Memory B cell (primary cell): ENCODE data around the gene FOXK1.

Experiments
- ATAC-seq: fragments of 150-1000 bp; cut with Tn5 transposase; 2 replicates; pipeline ENCODE4 v1.10.0; 2021; ENCODE audit warnings: low read depth, mild to moderate bottlenecking, moderate library complexity
- DNase-seq, 2 donors: peaks; one replicate each; pipeline ENCODE4 v3.0.0; 2022; ENCODE audit warnings: low spot score in 2 of 2
- H3K27ac Mint-ChIP-seq: one replicate; pipeline ENCODE4 v1.8.0; 2022; ENCODE audit warnings: mild to moderate bottlenecking, moderate library complexity, mixed read lengths
- H3K27me3 Mint-ChIP-seq: one replicate; pipeline ENCODE4 v1.8.0; 2022; ENCODE audit warnings: mixed read lengths
- H3K36me3 Mint-ChIP-seq: one replicate; pipeline ENCODE4 v1.8.0; 2022; ENCODE audit warnings: mild to moderate bottlenecking, mixed read lengths
- H3K4me1 Mint-ChIP-seq: one replicate; pipeline ENCODE4 v1.8.0; 2022; ENCODE audit warnings: mixed read lengths
- H3K4me3 Mint-ChIP-seq: one replicate; pipeline ENCODE4 v1.8.0; 2022; ENCODE audit warnings: mild to moderate bottlenecking, moderate library complexity, mixed read lengths
- H3K9me3 Mint-ChIP-seq: one replicate; pipeline ENCODE4 v1.8.0; 2022; ENCODE audit warnings: mixed read lengths

Gene FOXK1

DNA sequence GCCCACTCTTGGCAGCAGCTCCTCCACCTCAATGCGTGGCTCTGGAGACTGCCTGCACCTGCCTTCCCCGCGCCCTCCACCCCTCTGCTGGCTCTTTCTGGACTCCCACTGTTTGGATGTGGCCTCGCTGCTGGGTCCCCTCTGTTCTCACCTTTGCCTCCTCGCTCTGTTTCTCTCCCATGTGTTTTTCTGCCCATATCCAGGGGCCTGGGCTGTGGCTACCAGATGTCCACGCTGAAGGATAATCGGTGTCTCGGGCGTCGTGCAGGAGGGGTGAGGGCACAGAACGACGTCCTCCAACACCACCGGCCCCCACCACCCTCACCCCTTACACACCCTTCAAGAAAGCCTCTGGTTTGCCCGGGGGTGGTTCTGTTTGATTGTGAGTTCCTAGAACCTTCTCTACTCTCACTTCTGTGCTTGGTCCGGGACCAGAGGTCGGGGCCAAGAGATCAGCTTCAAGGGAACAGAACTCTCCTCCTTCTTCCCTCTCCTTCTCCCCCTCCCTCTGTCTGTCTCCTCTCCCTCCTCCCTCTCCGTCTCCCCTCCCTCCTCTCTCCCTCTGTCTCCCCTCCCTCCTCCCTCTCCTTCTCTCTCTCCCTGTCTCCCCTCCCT is 125.0 kb downstream of the FOXK1 start:
- DNase-seq (no peak), ATAC-seq (no peak)
- H3K27ac Mint-ChIP-seq, result no peak overlapping the region
- H3K9me3 Mint-ChIP-seq, result no peaks in the 10 kb centered on the region
- H3K4me3 Mint-ChIP-seq, result no peak overlapping the region
- H3K27me3 Mint-ChIP-seq, result peaks cover 17% of the 10 kb centered on the region
- peaks cover 8% of the 10 kb centered on the region for H3K4me1 Mint-ChIP-seq
- H3K36me3 Mint-ChIP-seq, result no peaks in the 10 kb centered on the region

GRCh38 chr7:4807598-4808016 is 125.5 kb downstream of the FOXK1 start:
- peaks cover 8% of the 10 kb centered on the region for H3K4me1 Mint-ChIP-seq
- no peak overlapping the region for H3K27ac Mint-ChIP-seq
- H3K36me3 Mint-ChIP-seq, result no peaks in the 10 kb centered on the region
- H3K27me3 Mint-ChIP-seq, result peaks cover 18% of the 10 kb centered on the region
- peaks cover under 1% of the 10 kb centered on the region for H3K9me3 Mint-ChIP-seq
- DNase-seq (no peak), ATAC-seq (no peak)
- no peak overlapping the region for H3K4me3 Mint-ChIP-seq

GRCh38 chr7:4808026-4808425 is 125.9 kb downstream of the FOXK1 start:
- no peak for DNase-seq
- Mint-ChIP-seq H3K4me1 (peaks cover 8% of the 10 kb centered on the region), H3K27ac (no peak overlapping the region)

GRCh38 chr7:4808565-4808964 is 126.5 kb downstream of the FOXK1 start:
- DNase-seq (no peak), ATAC-seq (no peak)
- H3K4me3 Mint-ChIP-seq, result peak overlapping the region; percentile 41
- H3K27me3 Mint-ChIP-seq, result peaks cover 23% of the 10 kb centered on the region
- peaks cover 2% of the 10 kb centered on the region for H3K36me3 Mint-ChIP-seq
- H3K27ac Mint-ChIP-seq, result no peak overlapping the region
- peaks cover 8% of the 10 kb centered on the region for H3K4me1 Mint-ChIP-seq
- peaks cover 3% of the 10 kb centered on the region for H3K9me3 Mint-ChIP-seq

More at GRCh38 chr7:4808026-4808425, 125.9 kb downstream of the FOXK1 start:
- peaks cover 22% of the 10 kb centered on the region for H3K27me3 Mint-ChIP-seq
- H3K36me3 Mint-ChIP-seq, result peaks cover 2% of the 10 kb centered on the region
- H3K9me3 Mint-ChIP-seq, result peaks cover 3% of the 10 kb centered on the region
- no peak overlapping the region for H3K4me3 Mint-ChIP-seq
- ATAC-seq, result no peak

GRCh38 chr7:4809091-4809591 is 127.0 kb downstream of the FOXK1 start:
- H3K4me3 Mint-ChIP-seq, result peak overlapping the region; percentile 80
- peak; percentile 56 for ATAC-seq
- DNase-seq, result no peak

DNA sequence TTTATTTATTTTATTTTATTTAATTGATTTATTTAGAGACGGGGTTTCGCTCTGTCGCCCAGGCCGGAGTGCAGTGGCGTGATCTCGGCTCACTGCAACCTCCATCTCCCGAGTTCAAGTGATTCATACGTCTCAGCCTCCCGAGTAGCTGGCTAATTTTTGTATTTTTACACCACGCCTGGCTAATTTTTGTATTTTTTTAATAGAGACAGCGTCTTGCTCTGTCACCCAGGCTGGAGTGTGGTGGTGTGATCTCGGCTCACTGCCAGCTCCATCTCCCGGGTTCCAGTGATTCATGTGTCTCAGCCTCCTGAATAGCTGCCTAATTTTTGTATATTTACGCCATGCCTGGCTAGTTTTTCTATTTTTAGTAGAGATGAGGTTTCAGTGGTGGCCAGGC is 127.6 kb downstream of the FOXK1 start:
- ATAC-seq (no peak), DNase-seq (no peak)
- Mint-ChIP-seq H3K9me3 (peaks cover 3% of the 10 kb centered on the region), H3K27ac (no peak overlapping the region), H3K27me3 (peaks cover 30% of the 10 kb centered on the region), H3K4me3 (peak overlapping the region; percentile 46), H3K4me1 (peaks cover 8% of the 10 kb centered on the region), H3K36me3 (peaks cover 2% of the 10 kb centered on the region)

More at GRCh38 chr7:4809091-4809591, 127.0 kb downstream of the FOXK1 start:
- Mint-ChIP-seq H3K36me3 (peaks cover 2% of the 10 kb centered on the region), H3K27me3 (peaks cover 27% of the 10 kb centered on the region), H3K9me3 (peaks cover 3% of the 10 kb centered on the region), H3K27ac (no peak overlapping the region), H3K4me1 (peaks cover 8% of the 10 kb centered on the region)

DNA sequence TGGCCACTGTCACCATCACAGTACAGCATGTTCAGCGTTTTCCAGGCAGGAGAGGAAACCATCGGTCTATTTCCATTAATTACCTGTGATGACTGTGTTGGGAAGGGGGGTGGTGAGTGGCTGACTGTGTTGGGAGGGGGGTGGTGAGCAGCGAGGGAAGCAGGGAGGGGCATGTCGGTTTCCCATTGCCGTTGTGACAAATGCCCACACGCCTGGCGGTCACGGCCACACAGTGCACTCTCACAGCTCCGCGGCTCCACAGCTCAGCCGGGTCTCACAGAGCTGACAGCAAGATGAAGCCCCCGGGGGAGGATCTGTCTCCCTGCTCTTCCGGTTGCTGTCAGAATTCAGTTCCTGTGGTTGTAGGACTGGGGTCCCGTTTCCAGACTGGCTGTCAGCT is 132.3 kb downstream of the FOXK1 start:
- DNase-seq, result no peak
- H3K27ac Mint-ChIP-seq, result no peak overlapping the region
- no peaks in the 10 kb centered on the region for H3K4me1 Mint-ChIP-seq
- peaks cover 19% of the 10 kb centered on the region for H3K27me3 Mint-ChIP-seq
- no peak for ATAC-seq
- no peak overlapping the region for H3K4me3 Mint-ChIP-seq
- peaks cover 2% of the 10 kb centered on the region for H3K36me3 Mint-ChIP-seq
- H3K9me3 Mint-ChIP-seq, result peaks cover 3% of the 10 kb centered on the region

- H3K9me3 Mint-ChIP-seq, result peaks cover 3% of the 10 kb centered on the region
- H3K4me3 Mint-ChIP-seq, result no peak overlapping the region
- no peak overlapping the region for H3K27ac Mint-ChIP-seq
- no peaks in the 10 kb centered on the region for H3K4me1 Mint-ChIP-seq
- DNase-seq (no peak), ATAC-seq (no peak)
- H3K36me3 Mint-ChIP-seq, result peaks cover 2% of the 10 kb centered on the region
- H3K27me3 Mint-ChIP-seq, result peaks cover 19% of the 10 kb centered on the region
These were observed 133.0 kb downstream of the FOXK1 start for GRCh38 chr7:4815121-4815520.

DNA sequence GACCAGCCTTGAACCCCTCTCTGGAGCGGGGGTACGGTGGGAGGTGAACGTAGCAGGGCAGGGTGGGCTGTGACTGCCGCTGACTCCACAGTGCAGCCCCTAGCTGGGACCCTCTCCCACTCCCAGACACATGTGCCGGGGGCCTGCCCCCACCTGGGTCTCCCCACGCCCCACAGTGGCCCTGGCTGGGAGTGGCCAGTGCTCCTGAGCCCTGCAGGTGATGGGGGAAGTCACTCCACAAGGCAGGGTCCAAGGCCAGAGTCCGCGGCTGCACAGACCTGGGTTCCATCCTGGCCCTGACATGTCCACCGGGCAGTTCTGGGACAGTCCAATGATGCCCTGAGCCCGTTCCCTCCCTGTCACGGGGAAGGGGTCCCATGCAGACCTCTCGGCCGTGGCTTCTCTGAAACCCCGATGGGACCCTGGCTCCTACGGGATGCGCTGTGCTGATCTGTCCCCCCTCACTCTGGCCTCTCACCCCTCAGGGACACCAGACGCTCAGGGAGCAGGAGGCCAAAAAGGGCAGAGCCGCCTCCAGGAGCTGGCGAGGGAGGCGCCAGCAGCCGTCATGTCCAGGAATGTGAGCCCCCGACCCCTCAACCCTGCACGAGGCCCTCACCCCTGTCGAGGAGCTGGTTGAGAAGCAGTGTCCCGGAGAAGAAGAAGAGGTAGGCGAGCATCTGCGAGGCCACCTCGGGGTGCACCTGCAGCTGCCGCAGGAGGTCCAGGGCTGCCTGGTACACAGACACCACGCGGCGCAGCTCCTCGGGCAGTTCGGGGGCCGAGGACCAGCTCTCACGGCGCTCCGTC is 133.7 kb downstream of the FOXK1 start:
- no peak for DNase-seq
- no peak overlapping the region for H3K4me3 Mint-ChIP-seq
- no peak for ATAC-seq
- H3K27ac Mint-ChIP-seq, result no peak overlapping the region
- H3K36me3 Mint-ChIP-seq, result peaks cover 2% of the 10 kb centered on the region
- H3K9me3 Mint-ChIP-seq, result peaks cover 3% of the 10 kb centered on the region
- H3K4me1 Mint-ChIP-seq, result no peaks in the 10 kb centered on the region
- H3K27me3 Mint-ChIP-seq, result peaks cover 15% of the 10 kb centered on the region

GRCh38 chr7:4816419-4817080 is 134.5 kb downstream of the FOXK1 start:
- Mint-ChIP-seq H3K4me1 (no peaks in the 10 kb centered on the region), H3K4me3 (no peak overlapping the region), H3K9me3 (peaks cover 3% of the 10 kb centered on the region), H3K27ac (no peak overlapping the region), H3K36me3 (peaks cover 2% of the 10 kb centered on the region), H3K27me3 (peaks cover 15% of the 10 kb centered on the region)
- no peak for ATAC-seq
- no peak for DNase-seq

DNA sequence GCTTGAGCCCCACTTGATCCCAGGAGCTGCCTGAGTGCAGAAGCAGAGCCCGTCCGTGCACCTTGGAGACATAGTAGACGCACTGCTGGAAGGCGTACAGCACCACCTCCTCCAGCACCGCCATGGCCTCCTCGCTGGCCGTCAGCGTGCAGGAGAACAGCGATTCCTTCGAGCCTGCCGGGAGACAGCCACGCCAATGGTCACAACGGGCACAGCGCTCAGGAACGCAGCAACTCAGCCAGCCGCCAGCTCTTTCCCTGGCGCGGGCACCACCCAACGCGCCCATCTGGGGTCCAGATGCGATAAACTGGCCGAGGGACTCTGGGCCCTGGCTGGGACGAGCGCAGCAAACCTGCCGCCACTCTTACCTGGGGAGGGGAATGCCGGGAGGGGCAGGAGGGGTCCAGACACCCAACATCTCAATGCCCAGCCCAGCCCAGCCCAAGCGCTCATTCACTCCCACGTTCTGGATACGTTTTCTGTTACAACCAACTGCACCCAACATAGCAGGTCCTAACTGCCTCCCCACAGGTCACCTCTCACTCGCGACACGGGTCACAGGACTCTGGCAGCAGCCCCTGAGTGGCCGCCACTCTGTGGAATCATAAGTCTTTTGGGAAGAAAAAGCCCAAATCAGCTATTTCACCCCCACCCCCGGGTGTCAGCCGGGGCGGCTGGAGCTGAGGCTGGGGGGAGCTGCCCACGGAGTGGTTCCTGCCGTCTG is 135.2 kb downstream of the FOXK1 start:
- no peaks in the 10 kb centered on the region for H3K4me1 Mint-ChIP-seq
- ATAC-seq (no peak), DNase-seq (no peak)
- H3K36me3 Mint-ChIP-seq, result peaks cover 2% of the 10 kb centered on the region
- H3K4me3 Mint-ChIP-seq, result no peak overlapping the region
- peaks cover 17% of the 10 kb centered on the region for H3K27me3 Mint-ChIP-seq
- no peak overlapping the region for H3K27ac Mint-ChIP-seq
- peaks cover 3% of the 10 kb centered on the region for H3K9me3 Mint-ChIP-seq

GRCh38 chr7:4818000-4818794 is 136.1 kb downstream of the FOXK1 start:
- no peaks in the 10 kb centered on the region for H3K9me3 Mint-ChIP-seq
- H3K4me1 Mint-ChIP-seq, result no peaks in the 10 kb centered on the region
- H3K36me3 Mint-ChIP-seq, result no peaks in the 10 kb centered on the region
- ATAC-seq (no peak), DNase-seq (no peak)
- no peak overlapping the region for H3K4me3 Mint-ChIP-seq
- H3K27me3 Mint-ChIP-seq, result peaks cover 18% of the 10 kb centered on the region
- H3K27ac Mint-ChIP-seq, result no peak overlapping the region
